ENCODE data around the gene ADARB1.

DNA sequence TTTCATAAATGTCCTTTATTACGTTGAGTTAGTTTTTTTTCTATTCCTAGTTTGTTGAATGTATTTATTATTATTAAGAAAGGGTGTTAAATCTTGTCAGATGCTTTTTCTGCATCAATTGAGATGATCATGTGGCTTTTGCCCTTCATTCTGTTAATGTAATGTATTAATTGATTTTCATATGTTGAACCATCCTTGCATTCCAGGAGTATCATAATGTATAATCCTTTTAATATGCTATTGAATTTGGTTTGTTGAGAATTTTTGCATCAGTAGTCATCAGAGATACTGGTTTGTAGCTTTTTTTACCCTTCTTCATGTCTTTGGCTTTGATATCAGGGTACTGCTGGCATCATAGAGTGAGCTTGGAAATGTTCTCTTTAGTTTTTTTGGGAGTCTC is 113.3 kb downstream of the ADARB1 start:
- TF ChIP-seq, protein P1, sequence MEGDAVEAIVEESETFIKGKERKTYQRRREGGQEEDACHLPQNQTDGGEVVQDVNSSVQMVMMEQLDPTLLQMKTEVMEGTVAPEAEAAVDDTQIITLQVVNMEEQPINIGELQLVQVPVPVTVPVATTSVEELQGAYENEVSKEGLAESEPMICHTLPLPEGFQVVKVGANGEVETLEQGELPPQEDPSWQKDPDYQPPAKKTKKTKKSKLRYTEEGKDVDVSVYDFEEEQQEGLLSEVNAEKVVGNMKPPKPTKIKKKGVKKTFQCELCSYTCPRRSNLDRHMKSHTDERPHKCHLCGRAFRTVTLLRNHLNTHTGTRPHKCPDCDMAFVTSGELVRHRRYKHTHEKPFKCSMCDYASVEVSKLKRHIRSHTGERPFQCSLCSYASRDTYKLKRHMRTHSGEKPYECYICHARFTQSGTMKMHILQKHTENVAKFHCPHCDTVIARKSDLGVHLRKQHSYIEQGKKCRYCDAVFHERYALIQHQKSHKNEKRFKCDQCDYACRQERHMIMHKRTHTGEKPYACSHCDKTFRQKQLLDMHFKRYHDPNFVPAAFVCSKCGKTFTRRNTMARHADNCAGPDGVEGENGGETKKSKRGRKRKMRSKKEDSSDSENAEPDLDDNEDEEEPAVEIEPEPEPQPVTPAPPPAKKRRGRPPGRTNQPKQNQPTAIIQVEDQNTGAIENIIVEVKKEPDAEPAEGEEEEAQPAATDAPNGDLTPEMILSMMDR (IDR thresholded peaks at IDR 0.05; ENCODE audit: insufficient read depth, low read depth, low read length) = no peak
- TF ChIP-seq EZH2 (IDR thresholded peaks at IDR 0.05; ENCODE audit: insufficient read depth, low read length) = no peak

Data from astrocyte (in vitro differentiated cells and primary cell).